ENCODE measurements around the gene MAP2K5.
"Not testable (repeated sequence)": the region's sequence is repeated elsewhere in the genome, so short reads cannot be mapped to it uniquely, and the experiment has no call there.

The MAP2K5 gene

GRCh38 chr15:67622110-67622509 is 79.6 kb downstream of the MAP2K5 start:
- H3K36me3 Mint-ChIP-seq = peaks cover 12% of the 10 kb centered on the region
- H3K9me3 Mint-ChIP-seq = no peaks in the 10 kb centered on the region
- no peaks in the 10 kb centered on the region for H3K4me1 Mint-ChIP-seq
- DNase-seq (ENCODE audit: low spot score in 2 of 2) = no peak
- H3K4me3 Mint-ChIP-seq = no peak overlapping the region
- ATAC-seq = no peak
- H3K27ac Mint-ChIP-seq = no peak overlapping the region

- DNase-seq (ENCODE audit: low spot score in 2 of 2) (no peak), ATAC-seq (no peak)
- Mint-ChIP-seq H3K36me3 (peaks cover 7% of the 10 kb centered on the region), H3K4me1 (peaks cover 5% of the 10 kb centered on the region), H3K9me3 (no peaks in the 10 kb centered on the region), H3K27ac (no peak overlapping the region), H3K4me3 (no peak overlapping the region)
Measured at GRCh38 chr15:67632261-67632660, 89.8 kb downstream of the MAP2K5 start.

GRCh38 chr15:67635950-67636349 is 93.4 kb downstream of the MAP2K5 start:
- H3K4me3 Mint-ChIP-seq; ATAC-seq; DNase-seq (ENCODE audit: low spot score in 2 of 2); H3K9me3 Mint-ChIP-seq; H3K27ac Mint-ChIP-seq; H3K36me3 Mint-ChIP-seq; H3K4me1 Mint-ChIP-seq: not testable (repeated sequence)

GRCh38 chr15:67639591-67639990 is 97.1 kb downstream of the MAP2K5 start:
- no peak overlapping the region for H3K4me3 Mint-ChIP-seq
- DNase-seq (ENCODE audit: low spot score in 2 of 2) (no peak), ATAC-seq (no peak)
- H3K36me3 Mint-ChIP-seq = no peaks in the 10 kb centered on the region
- no peaks in the 10 kb centered on the region for H3K9me3 Mint-ChIP-seq
- H3K27ac Mint-ChIP-seq = no peak overlapping the region
- H3K4me1 Mint-ChIP-seq = no peaks in the 10 kb centered on the region

- Mint-ChIP-seq H3K4me3 (no peak overlapping the region), H3K4me1 (no peaks in the 10 kb centered on the region), H3K27ac (no peak overlapping the region), H3K9me3 (no peaks in the 10 kb centered on the region), H3K36me3 (peaks cover under 1% of the 10 kb centered on the region)
- DNase-seq (ENCODE audit: low spot score in 2 of 2) = no peak
- ATAC-seq = no peak
Measured at GRCh38 chr15:67641453-67641852, 99.0 kb downstream of the MAP2K5 start.

- no peak overlapping the region for H3K4me3 Mint-ChIP-seq
- H3K9me3 Mint-ChIP-seq = no peaks in the 10 kb centered on the region
- no peak overlapping the region for H3K27ac Mint-ChIP-seq
- ATAC-seq = no peak
- DNase-seq (ENCODE audit: low spot score in 2 of 2) = no peak
- H3K4me1 Mint-ChIP-seq = no peaks in the 10 kb centered on the region
- H3K36me3 Mint-ChIP-seq = peaks cover 16% of the 10 kb centered on the region
Measured at GRCh38 chr15:67646847-67647246, 104.3 kb downstream of the MAP2K5 start.

GRCh38 chr15:67652586-67652985 is 110.1 kb downstream of the MAP2K5 start:
- H3K27ac Mint-ChIP-seq = no peak overlapping the region
- DNase-seq (ENCODE audit: low spot score in 2 of 2) (no peak), ATAC-seq (no peak)
- peaks cover 9% of the 10 kb centered on the region for H3K9me3 Mint-ChIP-seq
- H3K4me1 Mint-ChIP-seq = no peaks in the 10 kb centered on the region
- no peak overlapping the region for H3K4me3 Mint-ChIP-seq
- H3K36me3 Mint-ChIP-seq = peaks cover 12% of the 10 kb centered on the region

- DNase-seq (ENCODE audit: low spot score in 2 of 2) (no peak), ATAC-seq (no peak)
- Mint-ChIP-seq H3K27ac (no peak overlapping the region), H3K4me3 (no peak overlapping the region), H3K4me1 (no peaks in the 10 kb centered on the region), H3K9me3 (peaks cover 5% of the 10 kb centered on the region), H3K36me3 (peaks cover 29% of the 10 kb centered on the region)
Measured at GRCh38 chr15:67660446-67660845, 117.9 kb downstream of the MAP2K5 start.

- H3K4me3 Mint-ChIP-seq = no peak overlapping the region
- no peak for ATAC-seq
Measured at GRCh38 chr15:67660874-67661606, 118.5 kb downstream of the MAP2K5 start.

GRCh38 chr15:67670647-67671305 is 128.3 kb downstream of the MAP2K5 start:
- H3K9me3 Mint-ChIP-seq = peaks cover 3% of the 10 kb centered on the region
- no peaks in the 10 kb centered on the region for H3K36me3 Mint-ChIP-seq
- no peak for DNase-seq (ENCODE audit: low spot score in 2 of 2)
- no peak for ATAC-seq
- H3K4me1 Mint-ChIP-seq = no peaks in the 10 kb centered on the region
- no peak overlapping the region for H3K27ac Mint-ChIP-seq
- no peak overlapping the region for H3K4me3 Mint-ChIP-seq

More at GRCh38 chr15:67660874-67661606, 118.5 kb downstream of the MAP2K5 start:
- H3K4me1 Mint-ChIP-seq = no peaks in the 10 kb centered on the region
- no peak overlapping the region for H3K27ac Mint-ChIP-seq
- no peaks in the 10 kb centered on the region for H3K9me3 Mint-ChIP-seq
- DNase-seq (ENCODE audit: low spot score in 2 of 2) = no peak
- H3K36me3 Mint-ChIP-seq = peaks cover 28% of the 10 kb centered on the region

- not testable (repeated sequence) for H3K27ac Mint-ChIP-seq; DNase-seq (ENCODE audit: low spot score in 2 of 2); H3K4me1 Mint-ChIP-seq; H3K4me3 Mint-ChIP-seq; H3K36me3 Mint-ChIP-seq; H3K9me3 Mint-ChIP-seq; ATAC-seq
Measured at GRCh38 chr15:67672834-67673233, 130.3 kb downstream of the MAP2K5 start.

GRCh38 chr15:67674983-67675382 is 132.5 kb downstream of the MAP2K5 start:
- H3K9me3 Mint-ChIP-seq = peaks cover 3% of the 10 kb centered on the region
- no peak for ATAC-seq
- DNase-seq (ENCODE audit: low spot score in 2 of 2) = no peak
- no peaks in the 10 kb centered on the region for H3K36me3 Mint-ChIP-seq
- H3K27ac Mint-ChIP-seq = no peak overlapping the region
- H3K4me3 Mint-ChIP-seq = no peak overlapping the region
- no peaks in the 10 kb centered on the region for H3K4me1 Mint-ChIP-seq

GRCh38 chr15:67678089-67678488 is 135.6 kb downstream of the MAP2K5 start:
- DNase-seq (ENCODE audit: low spot score in 2 of 2) (no peak), ATAC-seq (no peak)
- no peak overlapping the region for H3K4me3 Mint-ChIP-seq
- H3K36me3 Mint-ChIP-seq = no peaks in the 10 kb centered on the region
- no peaks in the 10 kb centered on the region for H3K4me1 Mint-ChIP-seq
- peaks cover under 1% of the 10 kb centered on the region for H3K9me3 Mint-ChIP-seq
- H3K27ac Mint-ChIP-seq = no peak overlapping the region

- H3K9me3 Mint-ChIP-seq = peaks cover 3% of the 10 kb centered on the region
- no peak overlapping the region for H3K27ac Mint-ChIP-seq
- H3K36me3 Mint-ChIP-seq = no peaks in the 10 kb centered on the region
- ATAC-seq = no peak
- no peaks in the 10 kb centered on the region for H3K4me1 Mint-ChIP-seq
- H3K4me3 Mint-ChIP-seq = no peak overlapping the region
- no peak for DNase-seq (ENCODE audit: low spot score in 2 of 2)
Measured at GRCh38 chr15:67678993-67679392, 136.5 kb downstream of the MAP2K5 start.

GRCh38 chr15:67680641-67681040 is 138.1 kb downstream of the MAP2K5 start:
- no peak overlapping the region for H3K4me3 Mint-ChIP-seq

GRCh38 chr15:67685008-67685599 is 142.6 kb downstream of the MAP2K5 start:
- peaks cover 15% of the 10 kb centered on the region for H3K9me3 Mint-ChIP-seq
- H3K36me3 Mint-ChIP-seq = no peaks in the 10 kb centered on the region
- DNase-seq (ENCODE audit: low spot score in 2 of 2) = no peak
- ATAC-seq = no peak
- no peak overlapping the region for H3K4me3 Mint-ChIP-seq
- no peaks in the 10 kb centered on the region for H3K4me1 Mint-ChIP-seq
- no peak overlapping the region for H3K27ac Mint-ChIP-seq

More at GRCh38 chr15:67680641-67681040, 138.1 kb downstream of the MAP2K5 start:
- H3K36me3 Mint-ChIP-seq = no peaks in the 10 kb centered on the region
- DNase-seq (ENCODE audit: low spot score in 2 of 2) (no peak), ATAC-seq (no peak)
- no peaks in the 10 kb centered on the region for H3K4me1 Mint-ChIP-seq
- H3K9me3 Mint-ChIP-seq = peaks cover 11% of the 10 kb centered on the region
- no peak overlapping the region for H3K27ac Mint-ChIP-seq
